Activated CD4-positive, alpha-beta T cell treated with anti-CD3 and anti-CD28 coated beads, Interleukin-2, amount 50 U/mL, for 24 hours (primary cell): Measurements from ENCODE around the gene OR13C2.
"Not testable (repeated sequence)": the region's sequence is repeated elsewhere in the genome, so short reads cannot be mapped to it uniquely, and the experiment has no call there.

ENCODE experiments used
- DNase-seq, 2 donors: peaks; one replicate each; pipeline ENCODE4 v3.0.0-alpha.2; 2020; ENCODE audit warnings: low read depth in 1 of 2, low spot score in 1 of 2

Gene OR13C2, protein sequence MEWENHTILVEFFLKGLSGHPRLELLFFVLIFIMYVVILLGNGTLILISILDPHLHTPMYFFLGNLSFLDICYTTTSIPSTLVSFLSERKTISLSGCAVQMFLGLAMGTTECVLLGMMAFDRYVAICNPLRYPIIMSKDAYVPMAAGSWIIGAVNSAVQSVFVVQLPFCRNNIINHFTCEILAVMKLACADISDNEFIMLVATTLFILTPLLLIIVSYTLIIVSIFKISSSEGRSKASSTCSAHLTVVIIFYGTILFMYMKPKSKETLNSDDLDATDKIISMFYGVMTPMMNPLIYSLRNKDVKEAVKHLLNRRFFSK

DNA sequence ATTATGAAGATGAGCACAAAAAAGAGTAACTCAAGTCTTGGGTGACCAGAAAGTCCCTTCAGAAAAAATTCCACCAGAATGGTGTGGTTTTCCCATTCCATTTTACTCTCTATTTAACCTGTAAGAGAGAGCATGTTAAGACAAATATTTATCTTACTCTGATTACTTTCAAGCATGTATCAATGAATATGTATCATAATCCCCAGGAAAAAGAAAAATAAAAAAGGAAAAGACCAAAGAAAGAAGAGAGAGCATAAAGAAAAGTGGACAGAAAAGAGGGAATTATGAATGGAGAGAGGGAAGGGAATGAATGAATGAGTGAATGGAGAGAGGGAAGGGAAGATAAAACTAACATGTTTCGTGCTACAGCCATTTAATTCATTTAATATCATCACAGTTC, at the start of gene OR13C2:
Gene OR13C2, minus strand, starts transcription at position 101 of the 400 bp plus-strand sequence. Its CDS starts 0 bp downstream, at position 101.
- DNase-seq = not testable (repeated sequence)

DNA sequence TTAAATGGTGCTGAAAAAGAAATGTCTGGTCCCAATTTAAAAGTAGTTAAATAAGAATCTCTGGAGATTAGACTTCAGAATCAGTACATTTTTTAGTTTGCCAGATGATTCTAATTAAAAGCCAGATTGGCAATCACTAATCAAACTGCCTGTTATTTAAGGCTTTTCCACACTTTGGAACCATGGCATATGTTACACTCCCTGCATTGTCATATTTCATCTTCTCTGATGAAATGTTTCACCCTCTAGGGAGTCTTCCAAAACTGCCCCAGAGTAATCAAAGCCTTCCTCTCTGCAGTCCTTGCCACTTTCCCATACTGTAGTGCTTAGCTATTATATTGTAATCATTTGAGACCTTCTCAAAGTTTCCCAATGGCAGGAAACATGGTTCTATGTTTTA, 30.0 kb upstream of the OR13C2 start:
- no peak for DNase-seq

DNA sequence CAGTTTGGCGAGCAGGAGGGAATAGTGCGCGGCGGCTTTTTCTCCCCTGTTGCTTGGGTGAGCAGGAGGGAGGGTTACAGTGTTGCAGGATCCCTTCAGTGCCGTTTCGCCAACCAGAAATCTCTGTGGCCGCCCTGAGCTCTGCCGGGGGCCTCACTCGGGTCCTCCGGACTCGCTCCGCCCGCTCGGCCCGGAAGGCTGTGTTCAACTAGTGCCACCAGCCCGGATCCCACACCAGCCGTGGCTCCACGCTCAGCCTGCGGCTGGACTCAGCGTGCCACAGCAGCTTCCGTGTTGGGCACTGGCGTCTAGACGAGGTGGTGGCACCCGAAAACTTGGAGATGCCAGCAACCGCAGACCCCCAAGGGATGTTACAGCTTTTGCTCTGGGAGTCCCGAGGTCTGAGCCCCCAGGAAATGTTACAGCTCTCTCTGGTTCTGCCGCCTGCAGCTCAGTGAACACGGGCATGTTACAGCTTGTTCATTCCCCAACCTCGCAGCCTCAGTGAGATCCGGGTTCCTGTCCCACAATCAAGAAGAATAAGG, 28.6 kb upstream of the OR13C2 start:
- no peak for DNase-seq

DNA sequence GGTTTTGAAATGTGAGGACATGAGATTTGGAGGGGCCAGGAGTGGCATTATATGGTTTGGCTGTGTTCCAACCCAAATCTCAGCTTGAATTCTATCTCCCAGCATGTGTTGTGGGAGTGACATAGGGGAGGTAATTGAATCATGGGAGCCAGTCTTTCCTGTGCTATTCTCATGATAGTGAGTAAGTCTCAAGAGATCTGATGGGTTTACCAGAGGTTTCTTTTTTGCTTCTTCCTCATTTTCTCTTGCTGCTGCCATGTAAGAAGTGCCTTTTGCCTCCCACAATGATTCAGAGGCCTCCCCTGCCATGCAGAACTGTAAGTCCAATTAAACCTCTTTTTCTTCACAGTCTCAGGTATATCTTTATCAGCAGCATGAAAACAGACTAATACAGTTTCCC, 20.5 kb upstream of the OR13C2 start:
- DNase-seq = not testable (repeated sequence)

DNA sequence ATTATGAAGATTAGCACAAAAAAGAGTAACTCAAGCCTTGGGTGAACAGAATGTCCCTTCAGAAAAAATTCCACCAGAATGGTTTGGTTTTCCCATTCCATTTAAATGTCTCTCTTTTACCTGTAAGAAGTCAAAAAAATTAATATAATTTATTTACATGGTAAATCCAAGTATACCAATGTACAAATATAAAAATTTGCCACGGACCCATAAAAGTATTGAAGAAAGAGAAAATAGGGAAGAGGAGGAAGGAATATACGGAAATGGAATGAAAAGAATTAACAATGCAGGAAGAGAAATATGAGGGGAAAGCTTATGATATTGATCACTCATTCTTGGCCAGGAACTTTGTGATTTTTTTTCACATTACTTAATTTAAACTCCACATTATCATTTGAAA, 12.7 kb upstream of the OR13C2 start, which contains the start of gene OR13C9:
Gene OR13C9, minus strand, starts transcription at position 101 of the 400 bp plus-strand sequence. Its CDS starts 0 bp downstream, at position 101.
- DNase-seq = no peak

DNA sequence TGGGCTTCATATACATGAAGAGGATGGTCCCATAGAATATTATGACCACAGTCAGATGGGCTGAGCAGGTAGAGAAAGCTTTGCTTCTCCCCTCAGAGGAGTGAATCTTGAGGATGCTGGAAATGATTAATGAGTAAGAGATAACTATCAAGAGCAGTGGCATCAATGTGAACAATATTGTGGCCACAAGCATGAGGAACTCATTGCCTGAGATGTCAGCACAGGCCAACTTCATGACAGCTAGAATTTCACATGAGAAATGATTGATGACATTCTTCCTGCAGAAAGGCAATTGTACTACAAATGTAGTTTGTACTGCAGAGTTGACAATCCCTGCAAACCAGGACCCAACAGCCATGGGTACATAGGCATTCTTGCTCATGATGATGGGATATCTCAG, 12.0 kb upstream of the OR13C2 start:
- no peak for DNase-seq

DNA sequence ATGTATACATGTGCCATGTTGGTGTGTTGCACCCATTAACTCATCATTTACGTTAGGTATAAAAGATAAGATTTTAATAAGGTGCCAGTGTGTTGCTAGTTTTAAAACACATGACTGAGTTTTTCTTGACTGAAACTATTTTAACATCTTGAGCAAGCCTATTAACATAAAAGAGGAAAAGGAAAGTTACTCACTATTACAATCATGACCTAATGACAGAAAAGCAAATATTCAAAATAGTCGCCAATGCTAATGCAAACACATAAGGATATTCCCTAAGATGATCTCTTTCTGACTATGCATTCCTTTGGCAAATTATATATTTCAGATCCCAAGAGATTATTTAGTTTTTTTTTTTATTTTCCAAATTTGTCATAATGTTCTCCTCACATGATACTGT, 5.8 kb upstream of the OR13C2 start:
- no peak for DNase-seq

DNA sequence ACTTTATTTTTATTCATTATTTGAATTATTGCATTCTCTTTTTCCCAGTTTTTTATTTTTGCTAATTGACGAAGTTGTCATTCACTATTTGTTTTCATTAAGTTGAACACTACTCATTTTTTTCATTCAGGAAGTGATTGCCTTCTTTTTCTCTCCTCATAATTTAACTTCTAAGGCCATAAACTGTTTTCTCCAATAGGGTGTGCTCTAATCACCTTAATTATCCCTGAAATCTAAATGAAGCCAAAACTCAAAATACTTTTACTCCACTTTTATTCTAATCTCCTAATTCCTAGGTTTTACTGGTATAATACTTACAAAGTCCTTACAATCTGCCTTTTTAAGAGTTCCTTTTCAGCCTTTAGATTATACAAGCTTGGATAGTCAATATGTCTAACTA, 2.9 kb upstream of the OR13C2 start:
- no peak for DNase-seq

DNA sequence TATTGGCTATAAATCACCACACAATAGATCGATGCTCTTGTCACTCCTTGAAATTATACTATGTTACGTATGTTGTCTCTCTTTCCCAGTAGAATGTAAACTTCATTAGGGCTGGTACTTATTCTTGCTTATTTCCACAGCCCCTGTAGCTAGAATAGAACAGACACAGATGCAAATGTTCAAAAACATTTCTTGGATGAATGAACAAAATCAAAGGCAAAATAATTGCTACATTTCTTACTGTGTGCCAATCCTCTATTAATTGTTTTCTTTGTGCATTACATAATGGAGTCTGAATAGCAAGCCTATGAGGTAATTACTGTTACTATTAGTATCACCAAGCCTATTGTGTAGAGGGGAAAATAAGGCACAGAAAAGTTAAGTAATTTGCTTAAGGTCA, 725 bp upstream of the OR13C2 start:
- DNase-seq = no peak

DNA sequence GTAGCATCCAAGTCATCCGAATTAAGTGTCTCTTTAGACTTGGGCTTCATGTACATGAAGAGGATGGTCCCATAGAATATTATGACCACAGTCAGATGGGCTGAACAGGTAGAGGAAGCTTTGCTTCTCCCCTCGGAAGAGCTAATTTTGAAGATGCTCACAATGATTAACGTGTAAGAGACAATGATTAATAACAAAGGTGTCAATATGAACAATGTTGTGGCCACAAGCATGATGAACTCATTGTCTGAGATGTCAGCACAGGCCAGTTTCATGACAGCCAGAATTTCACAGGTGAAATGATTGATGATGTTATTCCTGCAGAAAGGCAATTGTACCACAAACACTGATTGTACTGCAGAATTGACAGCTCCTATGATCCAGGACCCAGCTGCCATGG, 626 bp downstream of the OR13C2 start:
- DNase-seq = no peak

DNA sequence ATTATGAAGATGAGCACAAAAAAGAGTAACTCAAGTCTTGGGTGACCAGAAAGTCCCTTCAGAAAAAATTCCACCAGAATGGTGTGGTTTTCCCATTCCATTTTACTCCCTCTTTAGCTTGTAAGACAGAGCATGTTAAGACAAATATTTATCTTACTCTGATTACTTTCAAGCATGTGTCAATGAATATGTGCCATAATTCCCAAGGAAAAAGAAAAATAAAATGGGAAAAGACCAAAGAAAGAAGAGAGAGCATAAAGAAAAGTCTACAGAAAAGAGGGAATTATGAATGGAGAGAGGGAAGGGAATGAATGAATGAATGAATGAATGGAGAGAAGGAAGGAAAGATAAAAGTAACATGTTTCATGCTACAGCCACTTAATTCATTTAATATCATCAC, 6.1 kb downstream of the OR13C2 start, which contains the start of gene OR13C5:
Gene OR13C5, minus strand, starts transcription at position 101 of the 400 bp plus-strand sequence. Its CDS starts 0 bp downstream, at position 101.
- DNase-seq = not testable (repeated sequence)

DNA sequence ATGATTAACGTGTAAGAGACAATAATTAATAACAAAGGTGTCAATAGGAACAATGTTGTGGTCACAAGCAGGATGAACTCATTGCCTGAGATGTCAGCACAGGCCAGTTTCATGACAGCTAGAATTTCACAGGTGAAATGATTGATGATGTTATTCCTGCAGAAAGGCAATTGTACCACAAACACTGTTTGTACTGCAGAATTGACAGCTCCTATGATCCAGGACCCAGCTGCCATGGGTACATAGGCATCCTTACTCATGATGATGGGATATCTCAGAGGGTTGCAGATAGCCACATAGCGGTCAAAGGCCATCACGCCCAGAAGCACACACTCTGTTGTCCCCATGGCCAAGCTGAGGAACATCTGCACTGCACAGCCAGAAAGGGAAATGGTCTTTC, 6.7 kb downstream of the OR13C2 start:
- not testable (repeated sequence) for DNase-seq

DNA sequence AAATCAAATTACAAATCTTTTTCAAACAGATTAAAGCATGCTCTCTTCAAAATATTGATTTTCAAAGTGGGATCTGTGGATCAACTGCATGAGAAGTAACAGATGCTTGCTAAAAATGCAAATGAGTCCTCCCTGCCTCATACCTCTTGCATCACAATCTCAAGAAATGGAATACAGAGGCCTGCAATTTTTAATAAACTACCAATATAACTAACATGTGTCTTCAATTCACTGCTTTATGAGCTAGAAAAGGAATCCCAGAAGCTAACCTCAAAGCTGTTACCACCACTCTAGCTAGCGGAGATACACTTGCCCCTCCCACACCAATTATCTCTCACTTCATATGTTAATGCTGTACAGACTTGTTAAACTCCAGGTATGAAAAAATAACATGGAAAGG, 15.8 kb downstream of the OR13C2 start:
- no peak for DNase-seq

DNA sequence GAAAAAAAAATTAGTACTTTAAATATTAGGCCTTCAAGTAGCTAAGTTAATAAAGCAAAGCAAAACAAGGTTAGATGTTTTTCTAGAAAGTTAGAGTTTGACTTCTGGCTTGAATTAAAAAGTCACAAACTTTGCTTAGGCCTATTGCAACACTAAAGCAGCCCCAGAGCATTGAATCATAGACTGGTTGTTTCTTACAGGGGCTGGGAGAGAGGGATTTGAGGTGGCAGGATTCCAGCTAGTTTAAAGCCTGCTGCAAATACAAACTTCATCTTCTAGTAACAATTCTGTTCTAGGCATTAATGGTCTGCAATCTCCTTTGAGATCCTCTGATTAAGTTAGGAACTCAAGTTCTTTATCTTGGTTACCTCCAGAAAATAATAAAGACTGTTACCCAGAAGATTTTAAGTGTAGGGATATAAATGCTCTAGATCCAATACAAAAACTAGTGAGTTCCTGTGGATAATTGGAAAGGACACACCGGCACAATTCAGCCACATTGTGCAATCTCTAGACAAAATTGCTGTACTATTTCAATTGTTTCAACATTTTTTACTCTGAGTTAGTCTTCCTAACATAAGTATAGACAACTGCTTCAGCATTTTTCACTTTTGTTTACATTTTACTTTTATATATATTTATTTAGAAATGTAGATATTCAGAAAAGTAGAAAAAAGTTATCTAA, 18.8 kb downstream of the OR13C2 start:
- no peak for DNase-seq

DNA sequence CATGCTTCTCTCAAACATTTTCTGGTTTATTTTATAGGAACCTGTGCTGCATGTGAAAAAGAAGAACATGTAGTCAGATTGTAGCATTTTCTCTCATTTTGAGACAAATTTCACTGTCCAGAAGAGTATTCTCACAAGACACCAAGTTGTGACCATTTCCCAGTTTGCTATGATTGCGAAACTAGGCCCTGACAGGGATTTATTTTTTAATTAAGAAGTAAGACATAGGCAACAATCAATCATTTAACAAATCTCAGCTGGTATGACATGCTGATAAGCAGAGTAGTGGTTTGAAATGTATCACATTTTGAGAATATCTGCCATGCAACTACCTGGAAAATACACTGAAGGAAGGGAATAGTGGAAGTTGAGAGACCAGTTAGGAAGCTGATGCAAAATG, 24.9 kb downstream of the OR13C2 start:
- no peak for DNase-seq

DNA sequence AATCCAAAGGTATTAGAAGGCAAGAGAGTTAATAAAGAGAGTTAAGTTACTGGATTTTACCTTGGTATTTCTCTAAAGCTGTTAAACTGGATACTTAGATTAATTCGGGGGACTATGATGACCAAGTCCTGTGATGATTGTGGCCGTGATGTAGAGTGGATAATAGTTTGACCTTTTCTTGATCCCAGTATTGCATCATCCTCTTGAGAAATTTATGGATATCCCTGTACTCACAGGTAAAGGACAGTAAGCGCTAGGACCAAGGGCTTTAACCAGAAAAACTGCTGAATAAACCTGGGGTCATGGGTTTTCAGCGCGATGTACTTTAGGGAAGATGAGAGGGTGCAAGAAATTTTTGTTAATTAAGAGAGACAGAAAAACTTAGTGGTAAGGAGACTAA, 28.2 kb downstream of the OR13C2 start:
- no peak for DNase-seq

DNA sequence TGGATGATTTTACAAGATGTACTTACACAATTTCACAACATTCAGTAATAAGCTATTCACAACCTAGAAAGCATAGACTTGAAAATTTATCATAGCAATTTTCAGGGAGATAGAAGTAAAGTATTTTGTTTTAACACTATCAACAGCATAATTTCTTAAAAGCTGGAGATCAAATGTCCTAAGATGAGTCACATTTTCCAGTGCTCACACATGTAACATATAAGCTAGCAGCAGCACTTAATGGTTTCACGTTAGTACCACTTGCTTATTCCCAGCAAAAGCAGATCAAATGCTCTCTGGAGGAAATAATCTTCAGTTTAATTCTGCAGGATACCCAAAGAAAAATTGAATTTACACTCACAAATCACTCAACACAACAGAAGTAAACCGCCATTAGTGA, 30.0 kb downstream of the OR13C2 start:
- no peak for DNase-seq

DNA sequence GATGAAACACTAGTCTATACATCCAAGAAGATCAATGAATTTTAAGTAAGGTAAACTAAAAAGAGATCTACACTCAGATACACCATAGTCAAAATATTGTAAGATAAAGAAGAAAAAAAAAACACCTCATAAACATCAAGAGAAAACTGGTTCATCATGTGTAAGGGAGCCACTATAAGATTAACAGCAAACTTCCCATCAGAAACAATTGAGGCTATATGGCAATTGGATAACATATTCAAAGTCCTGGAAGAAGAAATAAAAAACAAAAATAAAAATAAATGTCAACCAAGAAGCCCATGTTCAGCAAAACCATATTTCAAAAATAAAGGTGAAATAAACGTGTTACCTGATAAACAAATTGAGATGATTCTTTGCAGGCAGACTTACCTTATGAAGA, 32.8 kb downstream of the OR13C2 start:
- DNase-seq = no peak

DNA sequence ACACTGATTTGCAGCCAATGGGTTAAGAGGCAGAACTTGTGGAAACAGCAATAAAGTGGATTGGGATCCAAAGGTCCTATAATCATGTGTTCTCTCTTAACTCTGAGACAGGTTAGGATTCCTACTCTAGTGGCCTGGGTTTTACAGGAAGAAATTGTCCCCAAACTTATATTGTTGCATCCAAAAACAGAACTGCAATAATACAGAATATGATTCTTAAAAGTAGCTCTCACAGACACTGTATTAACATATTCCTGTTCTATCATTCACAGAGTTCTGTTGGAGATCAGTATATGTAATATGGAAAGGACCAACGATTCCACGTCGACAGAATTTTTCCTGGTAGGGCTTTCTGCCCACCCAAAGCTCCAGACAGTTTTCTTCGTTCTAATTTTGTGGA, 36.6 kb downstream of the OR13C2 start, which contains the start of gene OR13C8:
Gene OR13C8, plus strand, starts transcription at position 301 of the 400 bp plus-strand sequence. Its CDS starts 0 bp downstream, at position 301.
- DNase-seq = no peak

DNA sequence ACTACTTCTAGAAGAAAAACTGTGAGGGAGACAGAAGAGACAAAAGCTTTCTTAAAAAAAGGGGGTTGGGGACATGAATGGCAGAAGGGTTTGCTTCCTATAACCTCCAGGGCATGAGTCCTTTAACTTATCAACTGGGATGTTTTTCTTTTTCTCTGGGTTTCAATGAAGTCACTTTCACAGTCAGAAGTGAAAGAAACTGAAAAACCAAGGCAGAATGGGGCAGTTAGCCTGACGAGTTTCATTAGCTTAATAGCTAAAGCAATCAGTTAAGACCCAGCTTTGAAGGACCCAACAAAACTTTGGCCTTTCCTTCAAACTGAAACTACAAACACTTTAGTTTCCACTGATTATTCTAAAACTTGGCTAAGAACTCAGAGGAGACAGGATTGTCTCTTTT, 41.1 kb downstream of the OR13C2 start:
- DNase-seq = no peak

DNA sequence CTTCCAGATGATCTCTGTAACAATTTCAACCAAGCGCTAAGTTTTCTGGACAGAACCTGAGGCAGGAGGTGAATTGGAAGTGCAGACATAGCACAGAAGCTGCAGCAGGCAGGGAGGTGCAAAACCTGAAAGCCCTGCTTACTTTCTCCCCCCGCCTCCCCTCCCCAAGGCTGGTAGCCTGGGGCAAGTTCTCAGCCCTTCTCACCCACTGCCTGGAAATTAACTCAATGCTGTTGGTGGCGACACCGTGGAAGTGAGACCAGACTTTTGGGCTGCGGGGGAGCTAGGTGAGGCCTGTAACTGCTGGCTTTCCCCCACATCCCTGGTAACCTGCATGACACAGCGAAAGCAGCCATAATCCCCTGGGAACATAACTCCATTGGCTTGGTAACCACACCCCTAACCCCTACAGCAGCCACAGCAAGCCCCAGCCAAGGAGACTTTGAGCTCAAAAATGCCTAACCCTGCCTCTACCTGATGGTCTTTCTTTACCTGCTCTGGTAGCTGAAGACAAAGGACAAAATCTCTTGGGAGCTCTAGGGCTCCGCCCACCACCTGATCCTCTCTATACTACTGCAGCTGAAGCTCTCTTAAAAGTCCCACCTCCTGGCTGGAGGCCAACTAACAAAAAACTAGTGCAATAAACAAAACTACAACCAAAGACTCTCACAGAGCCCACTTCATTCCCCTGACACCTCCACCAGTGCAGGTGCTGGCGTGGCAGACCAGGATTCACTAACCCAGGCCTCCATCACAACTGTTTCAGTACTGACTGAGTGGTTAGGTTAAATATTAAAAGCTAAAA, 48.4 kb downstream of the OR13C2 start:
- no peak for DNase-seq
